H1 (cell line): Measurements from ENCODE around the gene COLEC12.

Experiments
- CTCF ChIP-seq, 3 experiments: IDR thresholded peaks; 1 replicate in 2 of 3; 2 replicates in 1 of 3; pipeline versions ENCODE4 v1.5.1 to v1.6.1; 2011; ENCODE audit warnings: low read length in 3 of 3, mild to moderate bottlenecking in 3 of 3, inconsistent platforms in 2 of 3, low read depth in 1 of 3, moderate library complexity in 1 of 3; ENCODE audit not compliant: insufficient read depth in 1 of 3; ENCODE audit errors: control extremely low read depth in 1 of 3
- EZH2 ChIP-seq: fragments of 200-600 bp; sonication (generic); IDR thresholded peaks from 2 replicates; pipeline ENCODE4 v1.7.1; 2012; ENCODE audit warnings: low read depth, mild to moderate bottlenecking, moderate library complexity, low read length, inconsistent platforms; ENCODE audit not compliant: severe bottlenecking
- POLR2AphosphoS5 ChIP-seq: IDR thresholded peaks from 2 replicates; pipeline ENCODE4 v1.6.1; 2011; ENCODE audit warnings: low read depth, low read length
- RAD21 ChIP-seq, 2 experiments: IDR thresholded peaks in 1 of 2; conservative IDR thresholded peaks in 1 of 2; 2 replicates each; pipeline ENCODE4 v1.6.1; 2011; ENCODE audit warnings: low read depth in 2 of 2, low read length in 2 of 2, improper control_type of control experiment in 1 of 2, inconsistent platforms in 1 of 2, mild to moderate bottlenecking in 1 of 2, moderate library complexity in 1 of 2

- TF ChIP-seq POLR2AphosphoS5 = no peak
- TF ChIP-seq EZH2 = no peak
- TF ChIP-seq CTCF (IDR thresholded peaks at IDR 0.05; ENCODE audit: control extremely low read depth in 1 of 3, insufficient read depth in 1 of 3, low read depth in 1 of 3, low read length in 3 of 3) = no peak
- TF ChIP-seq RAD21 (IDR thresholded peaks at IDR 0.05 in 1 of 2, conservative IDR thresholded peaks at IDR 0.05 in 1 of 2; ENCODE audit: low read depth in 2 of 2, low read length in 2 of 2) = no peak
Observed at GRCh38 chr18:484749-485464, 15.6 kb downstream of the COLEC12 start.
